Measurements from ENCODE around the gene HSD11B1L.
"Not testable (repeated sequence)": the region's sequence is repeated elsewhere in the genome, so short reads cannot be mapped to it uniquely, and the experiment has no call there.

Gene HSD11B1L

GRCh38 chr19:5703819-5704818 lies 23.3 kb downstream of the HSD11B1L start:
- DNase-seq: no peak

GRCh38 chr19:5705552-5705951 lies 24.7 kb downstream of the HSD11B1L start:
- DNase-seq: no peak

- no peak for DNase-seq
Measured at GRCh38 chr19:5706876-5707573, 26.2 kb downstream of the HSD11B1L start.

- DNase-seq: no peak
Measured at GRCh38 chr19:5707576-5708575, 27.0 kb downstream of the HSD11B1L start.

- no peak for DNase-seq
Measured at GRCh38 chr19:5711025-5711424, 30.2 kb downstream of the HSD11B1L start.

- no peak for DNase-seq
Measured at GRCh38 chr19:5711713-5712161, 30.9 kb downstream of the HSD11B1L start.

GRCh38 chr19:5713228-5713627 lies 32.4 kb downstream of the HSD11B1L start:
- DNase-seq: no peak

- DNase-seq: no peak
Measured at GRCh38 chr19:5714816-5715215, 34.0 kb downstream of the HSD11B1L start.

- no peak for DNase-seq
Measured at GRCh38 chr19:5717215-5717935, 36.5 kb downstream of the HSD11B1L start.

- no peak for DNase-seq
Measured at GRCh38 chr19:5718037-5718578, 37.3 kb downstream of the HSD11B1L start.

- DNase-seq: peak; percentile 21 to 31
Measured at GRCh38 chr19:5718579-5719273, 37.9 kb downstream of the HSD11B1L start.

GRCh38 chr19:5719274-5719960 lies 38.6 kb downstream of the HSD11B1L start:
- peak in 1 of 2 donors; percentile 37 for DNase-seq

GRCh38 chr19:5719961-5720790 lies 39.3 kb downstream of the HSD11B1L start, which contains the start of the genes CATSPERD and LONP1:
Gene CATSPERD (plus strand): TSS chr19:5720637. CDS start chr19:5720738, 101 bp downstream.
Gene LONP1 (minus strand): TSS chr19:5720146. CDS start chr19:5720132, 14 bp downstream.
- peak; percentile 98 to 99 for DNase-seq

GRCh38 chr19:5727453-5728050 lies 46.7 kb downstream of the HSD11B1L start:
- DNase-seq: no peak

- not testable (repeated sequence) for DNase-seq
Measured at GRCh38 chr19:5733172-5733571, 52.3 kb downstream of the HSD11B1L start.

Measured in CD4-positive, alpha-beta T cell treated with Interleukin-4 for 1 hour (primary cell).